K562 (cell line): ENCODE data around the gene PRSS27. TPM values are rescaled to one million over a fixed set of nuclear protein-coding genes. Genes with fewer than 3 reads are reported as not detected.
A peak's percentile ranks its signal among the peaks of the same experiment; 100 is the strongest.

Experiments used
- E2F6 ChIP-seq, 2 experiments: IDR thresholded peaks; 2 replicates each; pipeline ENCODE4 v1.6.1; 2011; ENCODE audit warnings: borderline replicate concordance in 1 of 2, control low read depth in 1 of 2, low read depth in 1 of 2, low read length in 1 of 2, mild to moderate bottlenecking in 1 of 2, mixed read lengths in 1 of 2, moderate library complexity in 1 of 2; ENCODE audit not compliant: insufficient read depth in 1 of 2, insufficient read length in 1 of 2, poor library complexity in 1 of 2, severe bottlenecking in 1 of 2; ENCODE audit errors: extremely low read depth in 1 of 2
- MCM5 ChIP-seq: fragments of 450-650 bp; IDR thresholded peaks from 2 replicates; pipeline ENCODE4 v1.6.1; 2016; ENCODE audit warnings: low read depth
- MGA ChIP-seq: fragments of 450-650 bp; IDR thresholded peaks from 2 replicates; pipeline ENCODE4 v1.6.1; 2016; ENCODE audit warnings: mild to moderate bottlenecking, moderate library complexity
- RBFOX2 ChIP-seq: fragments of 200-400 bp; formaldehyde crosslinking; IDR thresholded peaks from 2 replicates; pipeline ENCODE4 v1.6.1; 2017; ENCODE audit warnings: low read depth, mild to moderate bottlenecking, low read length, moderate library complexity
- polyA plus RNA-seq, 8 experiments: library from polyadenylated mRNA; depleted of rRNA in 4 of 8; stranded (reverse) in 5 of 8; unstranded in 3 of 8; fragments of >200 nt; fragmentation: Nextera tagmentation in 2 of 8; fragmentation: Illumina TruSeq in 1 of 8; extraction: Ambion mirVana in 2 of 8; extraction: Trizol in 1 of 8; gene quantifications; 2 replicates each; pipeline versions ENCODE4 v1.2.1 to v1.2.3, GENCODE V29; 2011 to 2014; ENCODE audit warnings: inconsistent platforms in 1 of 8, missing spikeins in 1 of 8
- total RNA-seq, 7 experiments: library from RNA; depleted of rRNA in 6 of 7; stranded (reverse); fragments of >200 nt in 6 of 7; fragmentation: Illumina TruSeq in 2 of 7; extraction: Trizol in 2 of 7; gene quantifications; 2 replicates each; pipeline versions ENCODE4 v1.2.1 to v1.2.3, GENCODE V29; 2011 to 2021; ENCODE audit warnings: low replicate concordance in 1 of 7
- TF ChIP-seq, protein P1 (sequence below), 3 experiments: fragments of 200-800 bp in 1 of 3; sonication (Bioruptor generic) in 1 of 3; sonication (generic) in 1 of 3; formaldehyde crosslinking in 1 of 3; IDR thresholded peaks; 2 replicates each; pipeline versions ENCODE4 v1.6.1 to v1.8.0; 2016 to 2022; ENCODE audit warnings: mild to moderate bottlenecking in 2 of 3, missing compliant biosample characterization in 2 of 3, missing genetic modification characterization in 2 of 3, missing genetic modification reagents in 1 of 3
- TF ChIP-seq, protein P2 (sequence below), 2 experiments: fragments of 200-800 bp in 1 of 2; sonication (Bioruptor generic) in 1 of 2; sonication (generic) in 1 of 2; formaldehyde crosslinking in 1 of 2; IDR thresholded peaks in 1 of 2; conservative IDR thresholded peaks in 1 of 2; 2 replicates each; pipeline versions ENCODE4 v1.5.0 to v1.6.1; 2016 to 2020; ENCODE audit warnings: missing compliant biosample characterization in 1 of 2, missing genetic modification characterization in 1 of 2, missing genetic modification reagents in 1 of 2

Gene PRSS27
- total and polyA plus RNA-seq, 9 of the 15 experiments (the other 6 are each of a cell fraction or from before 2014, with no cell fraction given) = 0.09 to 0.20 (median 0.17) TPM; not detected in 5

- TF ChIP-seq RBFOX2 (peak; percentile 65), MGA (peak; percentile 12; the same call in 1 of the 2 replicates), MCM5 (no peak), E2F6 (IDR thresholded peaks at IDR 0.05; ENCODE audit: borderline replicate concordance in 1 of 2, extremely low read depth in 1 of 2, insufficient read depth in 1 of 2, insufficient read length in 1 of 2, low read depth in 1 of 2, low read length in 1 of 2, poor library complexity in 1 of 2, severe bottlenecking in 1 of 2) (peak; percentile 7 to 47)
- TF ChIP-seq, protein P1, sequence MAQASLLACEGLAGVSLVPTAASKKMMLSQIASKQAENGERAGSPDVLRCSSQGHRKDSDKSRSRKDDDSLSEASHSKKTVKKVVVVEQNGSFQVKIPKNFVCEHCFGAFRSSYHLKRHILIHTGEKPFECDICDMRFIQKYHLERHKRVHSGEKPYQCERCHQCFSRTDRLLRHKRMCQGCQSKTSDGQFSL (CRISPR knock-in tag; IDR thresholded peaks at IDR 0.05) = 0 out of 2 replicates have a peak, but pooled peaks have one; percentile 11
- TF ChIP-seq, protein P1 (tag; IDR thresholded peaks at IDR 0.05) = no peak
- TF ChIP-seq, protein P2, sequence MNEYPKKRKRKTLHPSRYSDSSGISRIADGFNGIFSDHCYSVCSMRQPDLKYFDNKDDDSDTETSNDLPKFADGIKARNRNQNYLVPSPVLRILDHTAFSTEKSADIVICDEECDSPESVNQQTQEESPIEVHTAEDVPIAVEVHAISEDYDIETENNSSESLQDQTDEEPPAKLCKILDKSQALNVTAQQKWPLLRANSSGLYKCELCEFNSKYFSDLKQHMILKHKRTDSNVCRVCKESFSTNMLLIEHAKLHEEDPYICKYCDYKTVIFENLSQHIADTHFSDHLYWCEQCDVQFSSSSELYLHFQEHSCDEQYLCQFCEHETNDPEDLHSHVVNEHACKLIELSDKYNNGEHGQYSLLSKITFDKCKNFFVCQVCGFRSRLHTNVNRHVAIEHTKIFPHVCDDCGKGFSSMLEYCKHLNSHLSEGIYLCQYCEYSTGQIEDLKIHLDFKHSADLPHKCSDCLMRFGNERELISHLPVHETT (CRISPR knock-in tag; conservative IDR thresholded peaks at IDR 0.05 in 1 of 2, IDR thresholded peaks at IDR 0.05 in 1 of 2) = no peak
Measured at GRCh38 chr16:2765462-2766404, 45.7 kb upstream of the PRSS27 start (continued).
